Activated B cell treated with CpG ODN at 0.5 μM for 24 hours (primary cell): Measurements from ENCODE around the gene MSANTD1. TPM values are rescaled to one million over a fixed set of nuclear protein-coding genes. Genes with fewer than 3 reads are reported as not detected.

Source experiments
- ATAC-seq: fragments of 200-7000 bp; cut with Tn5 transposase; one replicate; pipeline ENCODE4 v1.10.0; 2021; ENCODE audit warnings: low read depth, mild to moderate bottlenecking, moderate library complexity
- CTCF ChIA-PET: fragments of 350-600 bp; sonication (Branson Sonifier 250); formaldehyde crosslinking; loops from one replicate; lab custom pipeline; 2021; ENCODE audit warnings: antibody characterized with exemption; lab: Charles Lee
- POLR2A ChIA-PET: fragments of 350-600 bp; sonication (Branson Sonifier 250); formaldehyde crosslinking; loops from one replicate; lab custom pipeline; 2021; ENCODE audit warnings: antibody characterized with exemption; lab: Charles Lee
- DNase-seq: peaks from one replicate; pipeline ENCODE4 v3.0.0; 2022
- H3K27ac Mint-ChIP-seq: one replicate; pipeline ENCODE4 v1.8.0; 2020; ENCODE audit warnings: mixed read lengths
- H3K27me3 Mint-ChIP-seq: one replicate; pipeline ENCODE4 v1.8.0; 2021; ENCODE audit warnings: mixed read lengths
- H3K36me3 Mint-ChIP-seq: one replicate; pipeline ENCODE4 v1.8.0; 2021; ENCODE audit warnings: low read depth, mixed read lengths
- H3K4me1 Mint-ChIP-seq: one replicate; pipeline ENCODE4 v1.8.0; 2021; ENCODE audit warnings: mixed read lengths
- H3K4me3 Mint-ChIP-seq: one replicate; pipeline ENCODE4 v1.8.0; 2020; ENCODE audit warnings: mild to moderate bottlenecking, mixed read lengths
- H3K9me3 Mint-ChIP-seq: one replicate; pipeline ENCODE4 v1.8.0; 2020; ENCODE audit warnings: mixed read lengths
- intact Hi-C: fragments of 100-400 bp; cut with micrococcal nuclease; formaldehyde crosslinking; loops from one replicate; pipeline ENCODE4 v1.15.1; 2024
- total RNA-seq: library from RNA; stranded (reverse); gene quantifications from 2 replicates; pipeline ENCODE4 v1.2.3, GENCODE V29; 2022
- TF ChIP-seq, protein P1 (sequence below): fragments of 200-600 bp; IDR thresholded peaks from one replicate; pipeline ENCODE4 v1.8.0; 2022; ENCODE audit warnings: antibody characterized with exemption, mild to moderate bottlenecking

Gene MSANTD1
- total RNA-seq, 1 donor from 2014 or later: 5.0 TPM

DNA sequence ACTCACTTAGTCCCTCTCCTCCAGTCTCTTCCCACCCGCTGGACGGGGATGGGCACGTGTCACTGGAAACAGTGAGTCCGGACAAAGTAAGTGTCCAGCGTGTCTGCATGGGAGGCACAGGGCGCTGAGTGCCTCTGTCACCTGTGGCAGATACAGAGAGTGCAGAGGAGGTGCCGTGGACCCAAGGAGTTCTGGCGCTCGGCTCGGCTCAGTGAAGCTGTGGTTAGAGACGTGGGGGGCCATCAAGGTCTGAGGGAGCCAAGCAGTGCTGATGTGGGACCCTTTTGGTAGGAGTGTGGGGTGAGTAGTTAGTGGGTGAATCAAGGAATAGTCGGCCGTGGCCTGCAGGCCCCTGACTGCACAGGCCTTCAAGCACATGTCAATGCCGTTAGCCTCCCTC lies 40.1 kb upstream of the MSANTD1 start:
- no peak for DNase-seq
- Mint-ChIP-seq H3K27me3 (no peaks in the 10 kb centered on the region), H3K36me3 (peaks cover 81% of the 10 kb centered on the region), H3K27ac (no peak overlapping the region), H3K9me3 (no peaks in the 10 kb centered on the region), H3K4me1 (no peaks in the 10 kb centered on the region), H3K4me3 (no peak overlapping the region)
- TF ChIP-seq, protein P1, sequence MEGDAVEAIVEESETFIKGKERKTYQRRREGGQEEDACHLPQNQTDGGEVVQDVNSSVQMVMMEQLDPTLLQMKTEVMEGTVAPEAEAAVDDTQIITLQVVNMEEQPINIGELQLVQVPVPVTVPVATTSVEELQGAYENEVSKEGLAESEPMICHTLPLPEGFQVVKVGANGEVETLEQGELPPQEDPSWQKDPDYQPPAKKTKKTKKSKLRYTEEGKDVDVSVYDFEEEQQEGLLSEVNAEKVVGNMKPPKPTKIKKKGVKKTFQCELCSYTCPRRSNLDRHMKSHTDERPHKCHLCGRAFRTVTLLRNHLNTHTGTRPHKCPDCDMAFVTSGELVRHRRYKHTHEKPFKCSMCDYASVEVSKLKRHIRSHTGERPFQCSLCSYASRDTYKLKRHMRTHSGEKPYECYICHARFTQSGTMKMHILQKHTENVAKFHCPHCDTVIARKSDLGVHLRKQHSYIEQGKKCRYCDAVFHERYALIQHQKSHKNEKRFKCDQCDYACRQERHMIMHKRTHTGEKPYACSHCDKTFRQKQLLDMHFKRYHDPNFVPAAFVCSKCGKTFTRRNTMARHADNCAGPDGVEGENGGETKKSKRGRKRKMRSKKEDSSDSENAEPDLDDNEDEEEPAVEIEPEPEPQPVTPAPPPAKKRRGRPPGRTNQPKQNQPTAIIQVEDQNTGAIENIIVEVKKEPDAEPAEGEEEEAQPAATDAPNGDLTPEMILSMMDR: no peak
- intact Hi-C loops: no loop called here
- no peak for ATAC-seq
- POLR2A ChIA-PET: no interaction called here
- CTCF ChIA-PET: no interaction called here

DNA sequence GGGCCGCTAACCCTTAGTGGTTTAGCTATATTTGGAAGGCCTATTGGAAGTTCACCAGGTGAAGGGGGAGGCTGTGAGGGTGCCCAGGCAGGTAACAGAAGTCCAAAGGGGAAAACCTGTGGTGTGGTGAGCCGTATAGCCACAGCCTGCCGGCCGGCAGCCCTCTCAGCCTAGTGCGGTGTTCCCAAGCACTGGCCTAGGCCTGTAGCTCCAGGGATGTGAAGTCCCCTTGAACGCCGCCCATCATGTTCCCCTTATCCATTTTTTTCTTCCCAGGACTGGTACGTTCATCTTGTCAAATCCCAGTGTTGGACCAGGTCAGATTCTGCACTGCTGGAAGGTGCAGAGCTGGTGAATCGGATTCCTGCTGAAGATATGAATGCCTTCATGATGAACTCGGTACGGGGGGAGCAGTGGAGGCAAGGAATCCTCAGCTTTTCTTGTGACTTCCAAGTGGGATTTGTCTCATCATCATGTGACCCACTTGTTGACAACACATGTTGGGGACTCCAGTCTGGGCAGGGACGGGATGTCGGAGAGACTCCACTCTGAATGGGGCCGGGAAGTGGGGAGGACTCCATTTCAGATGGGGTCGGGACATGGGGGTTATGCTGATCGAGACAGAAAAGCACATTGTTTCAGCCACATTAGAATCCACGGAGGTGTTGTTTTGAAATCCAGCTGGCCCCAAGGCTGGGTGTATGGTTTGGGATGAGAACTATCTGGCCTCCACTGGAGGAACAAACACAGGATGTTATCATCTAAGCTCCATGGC lies 39.2 kb upstream of the MSANTD1 start:
- ATAC-seq (no peak), DNase-seq (no peak)
- H3K4me3 Mint-ChIP-seq: no peak overlapping the region
- H3K27ac Mint-ChIP-seq: no peak overlapping the region
- intact Hi-C loops: no loop called here
- CTCF ChIA-PET: no interaction called here
- POLR2A ChIA-PET: no interaction called here
- H3K4me1 Mint-ChIP-seq: no peaks in the 10 kb centered on the region
- peaks cover 83% of the 10 kb centered on the region for H3K36me3 Mint-ChIP-seq
- no peaks in the 10 kb centered on the region for H3K9me3 Mint-ChIP-seq
- H3K27me3 Mint-ChIP-seq: no peaks in the 10 kb centered on the region
- TF ChIP-seq, protein P1: no peak

DNA sequence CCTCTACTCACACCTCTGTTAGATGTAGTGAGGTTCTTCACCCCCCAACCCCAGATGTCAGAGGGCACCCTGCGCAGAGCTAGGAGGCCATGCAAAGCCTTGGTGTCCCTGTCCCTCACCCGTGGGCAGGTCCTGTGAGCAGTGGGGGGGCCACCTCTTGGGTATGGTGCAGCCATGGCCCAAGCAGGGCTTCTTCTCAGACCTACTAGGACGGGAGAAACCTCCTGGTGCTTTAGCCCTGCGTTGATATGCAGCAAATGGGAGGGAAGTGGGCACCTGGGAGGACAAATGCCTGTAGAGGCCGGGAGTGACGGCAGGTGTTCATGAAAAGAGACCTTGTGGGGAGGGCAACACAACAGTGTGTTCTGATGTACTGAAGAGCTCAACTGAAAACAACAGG lies 38.5 kb upstream of the MSANTD1 start:
- Mint-ChIP-seq H3K36me3 (peaks cover 90% of the 10 kb centered on the region), H3K27me3 (no peaks in the 10 kb centered on the region), H3K4me1 (no peaks in the 10 kb centered on the region), H3K9me3 (no peaks in the 10 kb centered on the region), H3K27ac (no peak overlapping the region), H3K4me3 (no peak overlapping the region)
- DNase-seq: peak; percentile 7
- TF ChIP-seq, protein P1: no peak
- ChIA-PET CTCF (no interaction called here), POLR2A (no interaction called here)
- ATAC-seq: no peak
- intact Hi-C loops: no loop called here

DNA sequence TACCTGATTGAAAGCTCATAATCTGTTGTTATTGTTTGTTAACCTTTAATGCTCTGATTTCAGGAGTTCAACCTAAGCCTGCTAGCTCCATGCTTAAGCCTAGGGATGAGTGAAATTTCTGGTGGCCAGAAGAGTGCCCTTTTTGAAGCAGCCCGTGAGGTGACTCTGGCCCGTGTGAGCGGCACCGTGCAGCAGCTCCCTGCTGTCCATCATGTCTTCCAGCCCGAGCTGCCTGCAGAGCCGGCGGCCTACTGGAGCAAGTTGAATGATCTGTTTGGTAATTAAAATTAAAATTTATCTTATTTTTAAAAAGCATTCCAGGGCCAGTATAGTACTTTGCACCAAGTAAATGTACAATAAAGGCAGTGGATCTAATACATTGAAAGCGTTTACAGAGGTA lies 37.1 kb upstream of the MSANTD1 start:
- CTCF ChIA-PET: interaction anchor here (1.3 kb wide), 1 partner anchor 13 kb away, joined by 3 read pairs; no protein-coding TSS in a partner anchor
- POLR2A ChIA-PET: no interaction called here
- intact Hi-C loops: no loop called here
- Mint-ChIP-seq H3K27ac (no peak overlapping the region), H3K4me1 (no peaks in the 10 kb centered on the region), H3K9me3 (no peaks in the 10 kb centered on the region), H3K27me3 (no peaks in the 10 kb centered on the region), H3K4me3 (no peak overlapping the region), H3K36me3 (peaks cover 93% of the 10 kb centered on the region)
- TF ChIP-seq, protein P1: no peak
- no peak for DNase-seq
- ATAC-seq: no peak

DNA sequence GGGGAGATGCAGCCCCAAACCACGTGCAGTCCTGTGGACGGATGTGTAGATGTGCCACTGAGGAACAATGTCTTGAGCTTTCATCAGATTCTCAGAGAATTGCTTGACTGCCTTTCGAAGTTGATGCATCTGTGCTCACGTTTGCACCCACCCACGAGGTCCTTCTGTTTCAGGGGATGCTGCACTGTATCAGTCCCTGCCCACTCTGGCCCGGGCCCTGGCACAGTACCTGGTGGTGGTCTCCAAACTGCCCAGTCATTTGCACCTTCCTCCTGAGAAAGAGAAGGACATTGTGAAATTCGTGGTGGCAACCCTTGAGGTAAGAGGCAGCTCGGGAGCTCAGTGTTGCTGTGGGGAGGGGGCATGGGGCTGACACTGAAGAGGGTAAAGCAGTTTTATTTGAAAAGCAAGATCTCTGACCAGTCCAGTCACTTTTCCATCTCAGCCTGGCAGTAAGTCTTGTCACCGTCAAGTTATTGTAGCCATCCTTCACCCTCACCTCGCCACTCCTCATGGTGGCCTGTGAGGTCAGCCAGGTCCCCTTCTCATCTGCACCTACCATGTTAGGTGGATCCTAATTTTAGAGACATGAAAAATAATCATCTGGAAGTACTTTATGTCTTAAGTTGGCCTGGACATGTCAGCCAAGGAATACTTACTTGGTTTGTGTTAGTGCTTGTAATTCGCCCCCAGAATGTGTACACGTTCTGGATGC lies 36.4 kb upstream of the MSANTD1 start:
- no peak overlapping the region for H3K4me3 Mint-ChIP-seq
- H3K4me1 Mint-ChIP-seq: no peaks in the 10 kb centered on the region
- ATAC-seq (no peak), DNase-seq (no peak)
- ChIA-PET POLR2A (no interaction called here), CTCF (interaction anchor here (1.3 kb wide), 1 partner anchor 13 kb away, joined by 3 read pairs; no protein-coding TSS in a partner anchor)
- H3K36me3 Mint-ChIP-seq: peaks cover 92% of the 10 kb centered on the region
- intact Hi-C loops: no loop called here
- H3K9me3 Mint-ChIP-seq: no peaks in the 10 kb centered on the region
- no peak overlapping the region for H3K27ac Mint-ChIP-seq
- H3K27me3 Mint-ChIP-seq: no peaks in the 10 kb centered on the region
- TF ChIP-seq, protein P1: no peak
